COLO668 (cell line): ENCODE measurements around the gene FTH1.

Source experiments
- DNase-seq: peaks from one replicate; lab custom pipeline; 2025; ENCODE audit not compliant: unreplicated experiment; lab: John Stamatoyannopoulos, UW

The FTH1 gene

GRCh38 chr11:61917334-61918109 lies 49.9 kb downstream of the FTH1 start, which contains the start of gene RAB3IL1:
TSS of gene RAB3IL1 (minus strand) at chr11:61917566. CDS start at chr11:61917367, 199 bp downstream.
- peak; percentile 16 for DNase-seq

GRCh38 chr11:61916737-61917333 lies 50.6 kb downstream of the FTH1 start:
- no peak for DNase-seq

- DNase-seq: no peak
Observed at GRCh38 chr11:61914471-61915171, 52.8 kb downstream of the FTH1 start.
